H1 (cell line): Measurements from ENCODE around the gene ALDH1A2. TPM values are rescaled to one million over a fixed set of nuclear protein-coding genes. Genes with fewer than 3 reads are reported as not detected.

ENCODE experiments used
- CTCF ChIA-PET: fragments of 300-600 bp; sonication (Branson Sonifier 250); formaldehyde crosslinking; loops from one replicate; lab custom pipeline; 2021; ENCODE audit not compliant: partially characterized antibody; lab: Charles Lee
- POLR2A ChIA-PET: fragments of 300-600 bp; sonication (Branson Sonifier 250); formaldehyde crosslinking; loops from one replicate; lab custom pipeline; 2021; ENCODE audit warnings: inconsistent platforms; ENCODE audit not compliant: partially characterized antibody; lab: Charles Lee
- DNase-seq, 2 experiments: peaks; one replicate each; pipeline versions ENCODE4 v3.0.0 to v3.0.0-alpha.2; 2010 to 2022; ENCODE audit warnings: low spot score in 2 of 2, low read depth in 1 of 2, mixed read lengths in 1 of 2
- FAIRE-seq: peaks from 2 replicates; lab custom pipeline; 2011; peaks lifted over from hg19 to GRCh38; lab: Jason Lieb, UNC
- H2AFZ ChIP-seq: 2 replicates; pipeline ENCODE4 v1.8.1; 2012; ENCODE audit warnings: low read length, inconsistent platforms
- H2AK5ac ChIP-seq: 2 replicates; pipeline ENCODE4 v1.6.1; 2013; ENCODE audit warnings: low read depth, low read length
- H2BK120ac ChIP-seq: replicated peaks from 2 replicates; pipeline ENCODE3; 2013; ENCODE audit warnings: low read depth, low read length, inconsistent platforms
- H2BK12ac ChIP-seq: 2 replicates; pipeline ENCODE4 v1.6.1; 2013; ENCODE audit warnings: low read depth, low read length
- H2BK15ac ChIP-seq: 2 replicates; pipeline ENCODE4 v1.6.1; 2013; ENCODE audit warnings: low read length
- H2BK20ac ChIP-seq: 2 replicates; pipeline ENCODE4 v1.6.1; 2013; ENCODE audit warnings: low read length
- H2BK5ac ChIP-seq: 2 replicates; pipeline ENCODE4 v1.6.1; 2013; ENCODE audit warnings: low read depth, low read length
- H3K14ac ChIP-seq: 2 replicates; pipeline ENCODE4 v1.6.1; 2013; ENCODE audit warnings: inconsistent platforms; ENCODE audit not compliant: insufficient read length
- H3K18ac ChIP-seq: 2 replicates; pipeline ENCODE4 v1.6.1; 2013; ENCODE audit warnings: low read length; ENCODE audit errors: extremely low read depth
- H3K23ac ChIP-seq: 2 replicates; pipeline ENCODE4 v1.6.1; 2013; ENCODE audit warnings: inconsistent platforms; ENCODE audit not compliant: insufficient read length
- H3K23me2 ChIP-seq: 2 replicates; pipeline ENCODE4 v1.6.1; 2013; ENCODE audit warnings: low read depth, low read length
- H3K27ac ChIP-seq: 2 replicates; pipeline ENCODE4 v1.6.1; 2011; ENCODE audit warnings: low read depth, low read length, inconsistent platforms
- H3K27me3 ChIP-seq, 4 experiments: replicated peaks in 1 of 4; 1 replicate in 1 of 4; 2 replicates in 3 of 4; pipeline versions ENCODE4 v1.6.1 to v1.8.1; 2011 to 2013; ENCODE audit warnings: low read length in 3 of 4, mild to moderate bottlenecking in 3 of 4, inconsistent platforms in 2 of 4, mixed read lengths in 2 of 4, moderate library complexity in 1 of 4; ENCODE audit not compliant: control insufficient read depth in 3 of 4, insufficient read depth in 3 of 4; ENCODE audit errors: extremely low read depth in 1 of 4
- H3K36me3 ChIP-seq, 4 experiments: 2 replicates each; pipeline versions ENCODE4 v1.6.1 to v1.8.1; 2011 to 2013; ENCODE audit warnings: mild to moderate bottlenecking in 4 of 4, low read length in 3 of 4, moderate library complexity in 2 of 4, control low read depth in 1 of 4, inconsistent platforms in 1 of 4; ENCODE audit not compliant: insufficient read depth in 4 of 4, control insufficient read depth in 2 of 4
- H3K4ac ChIP-seq: replicated peaks from 2 replicates; pipeline ENCODE3; 2013; ENCODE audit warnings: low read length, low read depth, mixed read lengths, inconsistent platforms; ENCODE audit not compliant: insufficient read length
- H3K4me1 ChIP-seq, 4 experiments: replicated peaks in 1 of 4; 1 replicate in 1 of 4; 2 replicates in 3 of 4; pipeline versions ENCODE4 v1.6.1 to v1.8.1; 2011 to 2013; ENCODE audit warnings: low read length in 3 of 4, inconsistent platforms in 2 of 4, mixed read lengths in 1 of 4; ENCODE audit not compliant: insufficient read depth in 4 of 4, control insufficient read depth in 3 of 4
- H3K4me2 ChIP-seq, 2 experiments: 2 replicates each; pipeline versions ENCODE4 v1.6.1 to v1.8.1; 2011 to 2013; ENCODE audit warnings: low read depth in 2 of 2, low read length in 2 of 2, control low read depth in 1 of 2, inconsistent platforms in 1 of 2, mild to moderate bottlenecking in 1 of 2; ENCODE audit not compliant: insufficient read depth in 1 of 2
- H3K4me3 ChIP-seq, 4 experiments: fragments of 200-600, 300-600 bp in 1 of 4; sonication (generic), shearing (Covaris generic), sonication (Bioruptor Twin) in 1 of 4; 2 replicates each; pipeline versions ENCODE4 v1.5.1 to v1.8.1; 2011 to 2016; ENCODE audit warnings: low read length in 4 of 4, low read depth in 3 of 4, control low read depth in 2 of 4, inconsistent platforms in 2 of 4, mild to moderate bottlenecking in 2 of 4, mixed read lengths in 1 of 4, moderate library complexity in 1 of 4; ENCODE audit not compliant: insufficient read depth in 2 of 4; ENCODE audit errors: extremely low read depth in 1 of 4
- H3K56ac ChIP-seq: replicated peaks from 2 replicates; pipeline ENCODE3; 2013; ENCODE audit warnings: low read depth, mild to moderate bottlenecking, mixed read lengths, low read length, inconsistent platforms; ENCODE audit not compliant: insufficient read length
- H3K79me1 ChIP-seq: 2 replicates; pipeline ENCODE4 v1.6.1; 2013; ENCODE audit warnings: low read depth, low read length, control low read depth
- H3K79me2 ChIP-seq, 2 experiments: 2 replicates each; pipeline versions ENCODE4 v1.6.1 to v1.8.1; 2012 to 2013; ENCODE audit warnings: low read length in 2 of 2, mild to moderate bottlenecking in 2 of 2, inconsistent platforms in 1 of 2; ENCODE audit not compliant: insufficient read depth in 2 of 2, control insufficient read depth in 1 of 2
- H3K9ac ChIP-seq, 4 experiments: replicated peaks in 1 of 4; 1 replicate in 1 of 4; 2 replicates in 3 of 4; pipeline versions ENCODE4 v1.6.1 to v1.8.1; 2011 to 2013; ENCODE audit warnings: low read depth in 3 of 4, low read length in 3 of 4, control low read depth in 2 of 4, mild to moderate bottlenecking in 2 of 4, moderate library complexity in 2 of 4, inconsistent platforms in 1 of 4; ENCODE audit errors: extremely low read depth in 1 of 4
- H3K9me3 ChIP-seq, 2 experiments: 2 replicates each; pipeline versions ENCODE4 v1.6.1 to v1.8.1; 2012 to 2013; ENCODE audit warnings: mild to moderate bottlenecking in 2 of 2, moderate library complexity in 2 of 2, control low read depth in 1 of 2, inconsistent platforms in 1 of 2, low read depth in 1 of 2, low read length in 1 of 2, mixed read lengths in 1 of 2; ENCODE audit not compliant: insufficient read depth in 2 of 2
- H4K20me1 ChIP-seq, 2 experiments: replicated peaks in 1 of 2; 2 replicates each; pipeline versions ENCODE3 to v1.8.1; 2011 to 2013; ENCODE audit warnings: inconsistent platforms in 2 of 2, low read length in 2 of 2, mild to moderate bottlenecking in 1 of 2; ENCODE audit not compliant: insufficient read depth in 2 of 2, control insufficient read depth in 1 of 2
- H4K5ac ChIP-seq: 2 replicates; pipeline ENCODE4 v1.6.1; 2013; ENCODE audit warnings: low read length, low read depth, mixed read lengths, inconsistent platforms; ENCODE audit not compliant: insufficient read length
- H4K8ac ChIP-seq: 2 replicates; pipeline ENCODE4 v1.8.0; 2013; ENCODE audit warnings: mild to moderate bottlenecking, moderate library complexity, low read length, inconsistent platforms; ENCODE audit not compliant: insufficient read depth; ENCODE audit errors: extremely low read depth
- H4K91ac ChIP-seq: replicated peaks from 2 replicates; pipeline ENCODE3; 2013; ENCODE audit warnings: low read length, mixed read lengths, inconsistent platforms; ENCODE audit not compliant: insufficient read length
- ATF3 ChIP-seq: IDR thresholded peaks from 2 replicates; pipeline ENCODE4 v1.6.1; 2011; ENCODE audit warnings: low read depth, mild to moderate bottlenecking, low read length; ENCODE audit not compliant: insufficient read depth
- EP300 ChIP-seq, 2 experiments: IDR thresholded peaks; 1 replicate in 1 of 2; 2 replicates in 1 of 2; pipeline ENCODE4 v1.6.1; 2011 to 2012; ENCODE audit warnings: low read depth in 2 of 2, low read length in 2 of 2, mild to moderate bottlenecking in 2 of 2, borderline replicate concordance in 1 of 2, inconsistent platforms in 1 of 2, moderate library complexity in 1 of 2
- HDAC2 ChIP-seq, 2 experiments: fragments of 300-600 bp in 1 of 2; sonication (generic) in 1 of 2; IDR thresholded peaks; 2 replicates each; pipeline ENCODE4 v1.6.1; 2011 to 2012; ENCODE audit warnings: low read depth in 2 of 2, low read length in 2 of 2, mild to moderate bottlenecking in 2 of 2, moderate library complexity in 2 of 2, borderline replicate concordance in 1 of 2, inconsistent platforms in 1 of 2
- KDM4A ChIP-seq: IDR thresholded peaks from one replicate; pipeline ENCODE4 v1.7.1; 2012; ENCODE audit warnings: low read depth, mild to moderate bottlenecking, moderate library complexity, low read length, inconsistent platforms; ENCODE audit not compliant: severe bottlenecking
- WGBS, 2 experiments: shearing (Covaris generic) in 1 of 2; methylation state at CpG; one replicate each; pipeline versions ENCODE4 v1.1.6 to v1.1.7; 2013 to 2015; ENCODE audit warnings: low lambda C conversion rate in 2 of 2, mixed read lengths in 2 of 2, inconsistent platforms in 1 of 2, low coverage in 1 of 2, missing lambda C conversion rate in 1 of 2; ENCODE audit not compliant: insufficient replicate concordance in 2 of 2, insufficient coverage in 1 of 2, insufficient read length in 1 of 2; ENCODE audit errors: extremely low coverage in 1 of 2, missing lambda C conversion rate in 1 of 2; 5-methylcytosine and 5-hydroxymethylcytosine counted together
- polyA plus RNA-seq, 7 experiments: library from polyadenylated mRNA; depleted of rRNA in 3 of 7; stranded (reverse) in 5 of 7; unstranded in 2 of 7; fragments of >200 nt in 5 of 7; fragments of 200-250 nt in 2 of 7; gene quantifications; 1 replicate in 5 of 7; 2 replicates in 1 of 7; 4 replicates in 1 of 7; pipeline versions ENCODE4 v1.2.1 to v1.2.3, GENCODE V29; 2011 to 2013; ENCODE audit warnings: missing spikeins in 2 of 7, mixed read lengths in 2 of 7
- total RNA-seq: library from RNA; stranded (reverse); fragmentation: NEBNext Ultra II Directional; extraction: Animal tissue kit (Norgen Biotek cat#: 25700); gene quantifications from 2 replicates; pipeline ENCODE4 v1.2.1, GENCODE V29; 2021

ALDH1A2 gene
- total and polyA plus RNA-seq, 2 of the 8 experiments (the other 6 are each of a cell fraction or from before 2014, with no cell fraction given) = 0.06 to 0.24 TPM

- no peak for FAIRE-seq
- TF ChIP-seq KDM4A = no peak
- TF ChIP-seq HDAC2 (IDR thresholded peaks at IDR 0.05; ENCODE audit: borderline replicate concordance in 1 of 2, low read depth in 2 of 2, low read length in 2 of 2) = no peak
- TF ChIP-seq ATF3 = no peak
- no peak for TF ChIP-seq EP300 (IDR thresholded peaks at IDR 0.05; ENCODE audit: borderline replicate concordance in 1 of 2, low read depth in 2 of 2, low read length in 2 of 2)
Measured at GRCh38 chr15:58064980-58065444, 499 bp downstream of the ALDH1A2 start.

More at GRCh38 chr15:58064980-58065444, 499 bp downstream of the ALDH1A2 start:
- POLR2A ChIA-PET = no interaction called here
- peaks cover 0 to 1% of the 10 kb centered on the region in 2 experiments for H4K20me1 ChIP-seq
- CTCF ChIA-PET = interaction anchor here (1.6 to 6.9 kb wide), 2 partner anchors 110 to 201 kb away, joined by 5 to 144 read pairs; no protein-coding TSS in a partner anchor
- DNase-seq = peak in 1 of 2 experiments; percentile 65
- H3K27ac ChIP-seq = no peak overlapping the region
- no peak overlapping the region for H4K8ac ChIP-seq
- H3K4ac ChIP-seq = no peak overlapping the region
- H3K56ac ChIP-seq = no peak overlapping the region
- H4K5ac ChIP-seq = no peak overlapping the region
- peaks cover 31 to 72% (median 52%) of the 10 kb centered on the region in 4 experiments for H3K27me3 ChIP-seq
- peaks cover 10% of the 10 kb centered on the region; the same call in 1 of the 2 replicates for H3K23me2 ChIP-seq
- H3K79me1 ChIP-seq = no peaks in the 10 kb centered on the region
- no peak overlapping the region for H3K9ac ChIP-seq
- no peak overlapping the region for H4K91ac ChIP-seq
- no peak overlapping the region for H2AK5ac ChIP-seq
- no peak overlapping the region for H2BK15ac ChIP-seq
- H3K79me2 ChIP-seq = no peaks in the 10 kb centered on the region
- no peaks in the 10 kb centered on the region for H3K9me3 ChIP-seq
- H2BK120ac ChIP-seq = no peak overlapping the region
- H3K23ac ChIP-seq = no peak overlapping the region
- WGBS, 2 experiments = 10% methylated on average over 28 of the region's 39 CpGs; no CpG with 5 or more reads in 1 of the 2 experiments
- H3K4me3 ChIP-seq = peak overlapping the region in 3 of 4 experiments; percentile 15 to 73 (median 55); a peak in 4 of 8 replicates
- peaks cover 0 to 3% (median under 1%) of the 10 kb centered on the region in 4 experiments; a peak in 3 of 7 replicates for H3K4me1 ChIP-seq
- no peak overlapping the region for H2BK12ac ChIP-seq
- no peak overlapping the region for H2AFZ ChIP-seq
- no peak overlapping the region for H2BK5ac ChIP-seq
- no peaks in the 10 kb centered on the region for H3K36me3 ChIP-seq
- H3K14ac ChIP-seq = no peak overlapping the region
- H3K18ac ChIP-seq = no peak overlapping the region
- H2BK20ac ChIP-seq = no peak overlapping the region
- peak overlapping the region; percentile 46 to 93 for H3K4me2 ChIP-seq
